DND-41 (cell line): ENCODE measurements around the gene TMEM184C.

Source experiments
- ATAC-seq: fragments of 200-7000 bp; cut with Tn5 transposase; 3 replicates; pipeline ENCODE4 v1.9.1; 2021; ENCODE audit warnings: low read depth; ENCODE audit not compliant: insufficient read depth
- DNase-seq: peaks from one replicate; pipeline ENCODE4 v3.0.0-alpha.2; 2020
- H2AFZ ChIP-seq: 2 replicates; pipeline ENCODE4 v1.6.0; 2012; ENCODE audit warnings: low read depth, low read length
- H3K27ac ChIP-seq: 2 replicates; pipeline ENCODE4 v1.5.1; 2012; ENCODE audit warnings: low read length, inconsistent platforms
- H3K27me3 ChIP-seq: fragments of 200-600 bp; sonication (generic); 2 replicates; pipeline ENCODE4 v1.6.0; 2012; ENCODE audit warnings: low read length, mild to moderate bottlenecking, inconsistent platforms; ENCODE audit not compliant: insufficient read depth, poor library complexity
- H3K36me3 ChIP-seq: 2 replicates; pipeline ENCODE4 v1.5.1; 2012; ENCODE audit warnings: low read length, inconsistent platforms; ENCODE audit not compliant: insufficient read depth
- H3K4me1 ChIP-seq: 2 replicates; pipeline ENCODE4 v1.5.1; 2012; ENCODE audit warnings: mild to moderate bottlenecking, low read length; ENCODE audit not compliant: insufficient read depth
- H3K4me2 ChIP-seq: 2 replicates; pipeline ENCODE4 v1.6.0; 2012; ENCODE audit warnings: mild to moderate bottlenecking, moderate library complexity, low read length, inconsistent platforms; ENCODE audit not compliant: insufficient read depth
- H3K4me3 ChIP-seq, 2 experiments: fragments of 200-600 bp in 1 of 2; shearing (Covaris generic) in 1 of 2; 2 replicates each; pipeline ENCODE4 v1.5.1; 2012 to 2016; ENCODE audit warnings: inconsistent platforms in 2 of 2, low read length in 2 of 2, mild to moderate bottlenecking in 2 of 2, low read depth in 1 of 2, moderate library complexity in 1 of 2
- H3K79me2 ChIP-seq: 2 replicates; pipeline ENCODE4 v1.6.0; 2012; ENCODE audit warnings: low read length, inconsistent platforms; ENCODE audit not compliant: insufficient read depth
- H3K9ac ChIP-seq: 2 replicates; pipeline ENCODE4 v1.6.0; 2012; ENCODE audit warnings: low read depth, mild to moderate bottlenecking, inconsistent platforms, low read length, moderate library complexity
- H3K9me3 ChIP-seq: 2 replicates; pipeline ENCODE4 v1.5.1; 2012; ENCODE audit warnings: low read length, moderate library complexity, mild to moderate bottlenecking, inconsistent platforms; ENCODE audit not compliant: insufficient read depth, severe bottlenecking
- H4K20me1 ChIP-seq: 2 replicates; pipeline ENCODE4 v1.6.0; 2012; ENCODE audit warnings: low read length; ENCODE audit not compliant: insufficient read depth
- CTCF ChIP-seq: IDR thresholded peaks from 2 replicates; pipeline ENCODE4 v1.5.1; 2012; ENCODE audit warnings: borderline replicate concordance, low read length, moderate library complexity, mild to moderate bottlenecking; ENCODE audit not compliant: poor library complexity, severe bottlenecking; ENCODE audit errors: extremely low read depth
- EZH2 ChIP-seq: IDR thresholded peaks from 3 replicates; pipeline ENCODE4 v1.6.1; 2012; ENCODE audit warnings: borderline replicate concordance, low read depth, mild to moderate bottlenecking, moderate library complexity, low read length, inconsistent platforms; ENCODE audit not compliant: severe bottlenecking

TMEM184C gene

GRCh38 chr4:147683188-147683591 is 66.0 kb downstream of the TMEM184C start:
- Histone ChIP-seq H3K79me2 (peaks cover 36% of the 10 kb centered on the region), H3K9me3 (no peaks in the 10 kb centered on the region), H3K4me3 (peak overlapping the region; percentile 96 to 98), H4K20me1 (peaks cover 4% of the 10 kb centered on the region; the same call in 1 of the 2 replicates), H3K36me3 (peaks cover 14% of the 10 kb centered on the region), H3K27ac (peak overlapping the region; percentile 90), H3K4me2 (peak overlapping the region; percentile 94), H3K9ac (peak overlapping the region; percentile 95), H3K27me3 (no peaks in the 10 kb centered on the region), H2AFZ (peak overlapping the region; percentile 100), H3K4me1 (peaks cover 24% of the 10 kb centered on the region)
- DNase-seq (peak; percentile 23), ATAC-seq (peak; percentile 21; the same call in 1 of the 3 replicates)
- TF ChIP-seq EZH2 (no peak), CTCF (no peak)

- Histone ChIP-seq H3K4me3 (peak within 1 kb of the TSS; percentile 96 to 98), H3K9me3 (no peaks in the 10 kb centered on the region), H3K79me2 (peaks cover 30% of the 10 kb centered on the region), H4K20me1 (peaks cover 4% of the 10 kb centered on the region; the same call in 1 of the 2 replicates), H3K4me1 (peaks cover 32% of the 10 kb centered on the region), H3K27me3 (no peaks in the 10 kb centered on the region), H3K4me2 (peak within 1 kb of the TSS; percentile 94), H3K9ac (peak within 1 kb of the TSS; percentile 95), H2AFZ (peak within 1 kb of the TSS; percentile 100), H3K36me3 (peaks cover 6% of the 10 kb centered on the region), H3K27ac (peak within 1 kb of the TSS; percentile 90)
- DNase-seq = peak; percentile 87
- peak; percentile 96 for ATAC-seq
- TF ChIP-seq EZH2 (no peak), CTCF (no peak)
Measured at GRCh38 chr4:147683717-147684700, 66.8 kb downstream of the TMEM184C start, which contains the start of gene PRMT9. Gene PRMT9, minus strand, starts transcription at chr4:147684163. Its CDS starts 176 bp downstream, at chr4:147683987.

GRCh38 chr4:147689067-147689466 is 71.9 kb downstream of the TMEM184C start:
- H3K9me3 ChIP-seq = no peaks in the 10 kb centered on the region
- no peaks in the 10 kb centered on the region; the same call in 1 of the 2 replicates for H3K36me3 ChIP-seq
- H3K4me3 ChIP-seq = no peak overlapping the region
- DNase-seq (peak; percentile 73), ATAC-seq (peak; percentile 87)
- peak overlapping the region; percentile 9; the same call in 1 of the 2 replicates for H3K9ac ChIP-seq
- no peak overlapping the region; the same call in 1 of the 2 replicates for H2AFZ ChIP-seq
- H3K79me2 ChIP-seq = 0 out of 2 replicates have a peak, but pooled peaks cover 4% of the 10 kb centered on the region
- H3K27me3 ChIP-seq = no peaks in the 10 kb centered on the region
- TF ChIP-seq EZH2 (no peak), CTCF (no peak)
- no peaks in the 10 kb centered on the region for H4K20me1 ChIP-seq
- peaks cover 32% of the 10 kb centered on the region for H3K4me1 ChIP-seq
- peak overlapping the region; percentile 50 for H3K4me2 ChIP-seq
- no peak overlapping the region; the same call in 1 of the 2 replicates for H3K27ac ChIP-seq
